ENCODE results near the gene ENGASE.

DNA sequence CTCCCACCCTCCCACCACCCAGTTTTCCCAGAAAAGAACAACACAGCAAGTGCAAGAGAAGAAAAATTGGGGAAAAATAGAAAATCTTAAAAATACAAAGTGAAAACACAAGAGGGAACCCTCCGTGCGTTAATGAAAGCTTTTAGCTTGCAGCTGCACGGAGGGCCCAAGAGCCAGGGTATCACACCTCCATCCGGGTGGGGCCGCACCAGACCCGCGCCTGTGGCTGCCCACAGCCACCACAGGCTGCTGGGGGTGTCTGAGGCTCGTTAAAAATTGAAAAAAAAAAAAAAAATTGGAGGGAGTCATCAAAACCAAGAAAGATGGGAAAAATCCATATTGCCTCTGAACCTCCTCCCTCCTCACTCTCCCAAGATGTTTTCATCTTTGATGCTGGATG, 18.6 kb downstream of the ENGASE start:
- no peak for TF ChIP-seq CTCF (IDR thresholded peaks at IDR 0.05)
- TF ChIP-seq EP300 (IDR thresholded peaks at IDR 0.05): no peak

All from tibial nerve (tissue), 4 donors.